ENCODE measurements around the gene RNF31. TPM values are rescaled to one million over a fixed set of nuclear protein-coding genes. Genes with fewer than 3 reads are reported as not detected.

The RNF31 gene
- total RNA-seq, 2 donors from 2014 or later = 36.1 to 70.4 TPM

GRCh38 chr14:24207104-24207551 lies 59.8 kb downstream of the RNF31 start:
- Histone ChIP-seq H3K9ac (ENCODE audit: low read depth in 2 of 2, low read length in 2 of 2) (no peak overlapping the region), H3K4me3 (no peak overlapping the region), H3K9me3 (no peaks in the 10 kb centered on the region), H3K4me1 (no peaks in the 10 kb centered on the region), H3K27me3 (no peaks in the 10 kb centered on the region), H3K36me3 (no peaks in the 10 kb centered on the region), H3K27ac (no peak overlapping the region)
- DNase-seq = no peak
- TF ChIP-seq, protein P1, sequence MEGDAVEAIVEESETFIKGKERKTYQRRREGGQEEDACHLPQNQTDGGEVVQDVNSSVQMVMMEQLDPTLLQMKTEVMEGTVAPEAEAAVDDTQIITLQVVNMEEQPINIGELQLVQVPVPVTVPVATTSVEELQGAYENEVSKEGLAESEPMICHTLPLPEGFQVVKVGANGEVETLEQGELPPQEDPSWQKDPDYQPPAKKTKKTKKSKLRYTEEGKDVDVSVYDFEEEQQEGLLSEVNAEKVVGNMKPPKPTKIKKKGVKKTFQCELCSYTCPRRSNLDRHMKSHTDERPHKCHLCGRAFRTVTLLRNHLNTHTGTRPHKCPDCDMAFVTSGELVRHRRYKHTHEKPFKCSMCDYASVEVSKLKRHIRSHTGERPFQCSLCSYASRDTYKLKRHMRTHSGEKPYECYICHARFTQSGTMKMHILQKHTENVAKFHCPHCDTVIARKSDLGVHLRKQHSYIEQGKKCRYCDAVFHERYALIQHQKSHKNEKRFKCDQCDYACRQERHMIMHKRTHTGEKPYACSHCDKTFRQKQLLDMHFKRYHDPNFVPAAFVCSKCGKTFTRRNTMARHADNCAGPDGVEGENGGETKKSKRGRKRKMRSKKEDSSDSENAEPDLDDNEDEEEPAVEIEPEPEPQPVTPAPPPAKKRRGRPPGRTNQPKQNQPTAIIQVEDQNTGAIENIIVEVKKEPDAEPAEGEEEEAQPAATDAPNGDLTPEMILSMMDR (IDR thresholded peaks at IDR 0.05) = no peak
- intact Hi-C loops (cut with DNase I) = no loop called here

- intact Hi-C loops (cut with DNase I) = no loop called here
- Histone ChIP-seq H3K27ac (no peak overlapping the region), H3K27me3 (no peaks in the 10 kb centered on the region), H3K9ac (ENCODE audit: low read depth in 2 of 2, low read length in 2 of 2) (no peak overlapping the region), H3K4me1 (no peaks in the 10 kb centered on the region), H3K4me3 (no peak overlapping the region), H3K9me3 (no peaks in the 10 kb centered on the region), H3K36me3 (no peaks in the 10 kb centered on the region)
- DNase-seq = no peak
- TF ChIP-seq, protein P1 (IDR thresholded peaks at IDR 0.05) = no peak
These were observed 60.3 kb downstream of the RNF31 start for GRCh38 chr14:24207625-24208024.

Small RNA genes lying within 50 kb of the gene (microRNA-seq; reads per million reads assigned to microRNA genes)
- gene MIR7703 = not detected

Other genes starting within 250 kb of the RNF31 start
- gene DHRS4, start 193.7 kb upstream of the RNF31 start, total RNA-seq = 10 to 100 TPM; 34.0 to 74.4 TPM
- gene DHRS4L2, start 158.6 kb upstream of the RNF31 start, total RNA-seq = 10 to 100 TPM; 32.5 to 43.8 TPM
- gene CARMIL3, start 95.5 kb upstream of the RNF31 start, total RNA-seq = 1 to 10 TPM in 1 of 2 donors, under 1 TPM in 1; 0.29 to 2.1 TPM
- gene CPNE6, start 75.9 kb upstream of the RNF31 start, total RNA-seq = under 1 TPM in 1 of 2 donors, not detected in 1; 0.45 TPM
- 100 to 1,000 TPM; 133 to 173 TPM for gene PCK2, start 53.2 kb upstream of the RNF31 start, total RNA-seq
- 100 to 1,000 TPM in 1 of 2 donors, 10 to 100 TPM in 1; 89.2 to 106 TPM for gene DCAF11, start 32.7 kb upstream of the RNF31 start, total RNA-seq
- 1 to 10 TPM in 1 of 2 donors, under 1 TPM in 1; 0.88 to 2.7 TPM for gene NRL, start 32.5 kb upstream of the RNF31 start, total RNA-seq
- gene FITM1, start 16.8 kb upstream of the RNF31 start, total RNA-seq = 1 to 10 TPM in 1 of 2 donors, under 1 TPM in 1; 0.85 to 1.5 TPM
- 100 to 1,000 TPM; 199 to 235 TPM for gene PSME1, start 11.3 kb upstream of the RNF31 start, total RNA-seq
- gene EMC9, start 5.9 kb upstream of the RNF31 start, total RNA-seq = 10 to 100 TPM; 21.1 to 49.6 TPM
- 100 to 1,000 TPM; 151 to 320 TPM for gene PSME2, start 888 bp upstream of the RNF31 start, total RNA-seq
- 10 to 100 TPM; 54.4 to 57.5 TPM for gene IRF9, start 13.8 kb downstream of the RNF31 start, total RNA-seq
- gene REC8, start 24.6 kb downstream of the RNF31 start, total RNA-seq = 1 to 10 TPM; 5.1 TPM
- gene IPO4, start 41.3 kb downstream of the RNF31 start, total RNA-seq = 10 to 100 TPM; 19.3 to 78.2 TPM
- gene TM9SF1, start 47.9 kb downstream of the RNF31 start, total RNA-seq = 10 to 100 TPM; 58.8 to 65.6 TPM
- gene TSSK4, start 58.2 kb downstream of the RNF31 start, total RNA-seq = under 1 TPM; 0.19 to 0.49 TPM
- gene CHMP4A, start 66.0 kb downstream of the RNF31 start, total RNA-seq = 10 to 100 TPM; 47.8 to 48.0 TPM
- 10 to 100 TPM in 1 of 2 donors, 1 to 10 TPM in 1; 8.2 to 10.9 TPM for gene MDP1, start 68.6 kb downstream of the RNF31 start, total RNA-seq
- gene NEDD8, start 84.9 kb downstream of the RNF31 start, total RNA-seq = 100 to 1,000 TPM; 126 to 150 TPM
- gene GMPR2, start 85.4 kb downstream of the RNF31 start, total RNA-seq = 10 to 100 TPM; 57.9 to 68.1 TPM
- gene TINF2, start 95.1 kb downstream of the RNF31 start, total RNA-seq = 10 to 100 TPM; 45.5 to 45.7 TPM
- gene TGM1, start 115.7 kb downstream of the RNF31 start, total RNA-seq = 1 to 10 TPM in 1 of 2 donors, under 1 TPM in 1; 0.40 to 3.9 TPM
- gene RABGGTA, start 124.1 kb downstream of the RNF31 start, total RNA-seq = 10 to 100 TPM; 37.3 to 38.3 TPM
- 10 to 100 TPM; 38.0 to 42.4 TPM for gene DHRS1, start 152.3 kb downstream of the RNF31 start, total RNA-seq
- gene NOP9, start 152.4 kb downstream of the RNF31 start, total RNA-seq = 10 to 100 TPM; 23.8 to 49.8 TPM
- gene CIDEB, start 160.5 kb downstream of the RNF31 start, total RNA-seq = 10 to 100 TPM in 1 of 2 donors, 1 to 10 TPM in 1; 7.7 to 12.9 TPM
- gene LTB4R2, start 162.6 kb downstream of the RNF31 start, total RNA-seq = 1 to 10 TPM; 2.7 to 7.8 TPM
- gene LTB4R, start 164.0 kb downstream of the RNF31 start, total RNA-seq = 1 to 10 TPM; 1.5 to 4.0 TPM
- gene ADCY4, start 187.6 kb downstream of the RNF31 start, total RNA-seq = 10 to 100 TPM in 1 of 2 donors, 1 to 10 TPM in 1; 6.7 to 10.2 TPM
- gene RIPK3, start 192.5 kb downstream of the RNF31 start, total RNA-seq = 10 to 100 TPM; 30.1 to 38.2 TPM
- gene NFATC4, start 220.7 kb downstream of the RNF31 start, total RNA-seq = 10 to 100 TPM; 11.2 to 24.0 TPM